ENCODE results near the gene KRTAP3-3.

Gene KRTAP3-3

GRCh38 chr17:40951011-40951622 is 42.8 kb downstream of the KRTAP3-3 start:
- DNase-seq (ENCODE audit: low read depth) = no peak
- no peak overlapping the region for H3K4me3 ChIP-seq (ENCODE audit: low read depth, low read length)
- TF ChIP-seq CTCF (conservative IDR thresholded peaks at IDR 0.05; ENCODE audit: low read depth, low read length) = no peak

- DNase-seq (ENCODE audit: low read depth) = no peak
- TF ChIP-seq CTCF (conservative IDR thresholded peaks at IDR 0.05; ENCODE audit: low read depth, low read length) = no peak
- no peak overlapping the region for H3K4me3 ChIP-seq (ENCODE audit: low read depth, low read length)
Observed at GRCh38 chr17:40950176-40950575, 43.8 kb downstream of the KRTAP3-3 start.

- no peak for DNase-seq (ENCODE audit: low read depth)
- no peak overlapping the region for H3K4me3 ChIP-seq (ENCODE audit: low read depth, low read length)
- no peak for TF ChIP-seq CTCF (conservative IDR thresholded peaks at IDR 0.05; ENCODE audit: low read depth, low read length)
Observed at GRCh38 chr17:40949418-40949817, 44.5 kb downstream of the KRTAP3-3 start.

DNA sequence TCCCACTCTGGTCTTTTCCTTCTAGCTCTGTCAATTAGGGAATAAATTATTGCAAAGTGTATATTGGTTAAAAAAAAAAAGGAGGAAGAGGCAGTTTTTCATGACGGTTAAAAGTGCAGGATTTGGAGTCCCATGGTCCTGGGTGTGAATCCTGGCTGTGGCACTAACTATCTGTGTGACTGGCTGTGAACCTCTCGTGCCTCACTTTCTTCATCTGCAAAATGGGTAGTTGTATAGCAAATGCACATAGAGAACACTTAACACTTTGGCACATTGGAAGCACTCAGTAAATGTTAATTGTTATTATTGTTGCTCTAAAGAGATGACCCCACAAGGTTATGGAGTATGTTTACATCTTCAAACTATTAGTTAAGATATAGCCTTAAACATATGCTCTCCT is 46.0 kb downstream of the KRTAP3-3 start:
- no peak for DNase-seq (ENCODE audit: low read depth)
- no peak overlapping the region for H3K4me3 ChIP-seq (ENCODE audit: low read depth, low read length)
- TF ChIP-seq CTCF (conservative IDR thresholded peaks at IDR 0.05; ENCODE audit: low read depth, low read length) = no peak

DNA sequence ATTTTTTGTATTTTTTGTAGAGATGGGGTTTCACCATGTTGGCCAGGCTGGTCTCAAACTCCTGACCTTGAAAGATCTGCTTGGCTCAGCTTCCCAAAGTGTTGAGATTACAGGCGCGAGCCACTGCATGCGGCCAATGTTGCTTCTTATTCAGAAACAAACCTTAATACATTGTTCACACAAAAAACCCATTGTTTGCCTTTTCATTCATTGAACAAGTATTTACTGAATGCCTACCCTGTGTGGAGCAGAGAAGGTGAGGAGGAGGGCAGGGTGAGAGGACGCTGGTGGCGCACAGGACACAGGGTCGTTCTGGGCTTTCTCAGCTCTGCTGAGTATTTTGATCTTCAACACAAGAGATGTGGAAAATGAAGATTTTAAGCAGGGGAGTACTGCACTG is 48.5 kb downstream of the KRTAP3-3 start:
- H3K4me3 ChIP-seq (ENCODE audit: low read depth, low read length) = no peak overlapping the region
- TF ChIP-seq CTCF (conservative IDR thresholded peaks at IDR 0.05; ENCODE audit: low read depth, low read length) = no peak
- no peak for DNase-seq (ENCODE audit: low read depth)

DNA sequence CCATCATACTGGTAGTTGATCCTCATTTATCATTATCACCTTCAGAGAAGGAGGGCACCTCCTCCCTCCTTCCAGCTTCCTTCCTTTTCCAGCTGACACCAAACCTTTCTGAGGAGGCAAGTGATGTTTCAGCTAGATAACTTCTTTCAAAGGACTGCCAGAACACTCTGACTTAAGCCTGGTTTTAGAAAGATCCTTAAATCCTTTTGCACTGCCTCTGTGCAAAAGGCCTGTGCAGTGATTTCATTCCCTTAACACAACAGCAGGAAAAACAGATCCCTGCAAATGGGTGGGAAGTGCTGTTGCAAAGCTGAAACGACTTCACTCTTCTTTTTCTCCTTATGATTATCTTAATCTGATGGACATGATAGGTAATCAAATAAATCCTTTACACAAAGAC is 49.4 kb downstream of the KRTAP3-3 start:
- no peak for DNase-seq (ENCODE audit: low read depth)
- H3K4me3 ChIP-seq (ENCODE audit: low read depth, low read length) = no peak overlapping the region
- no peak for TF ChIP-seq CTCF (conservative IDR thresholded peaks at IDR 0.05; ENCODE audit: low read depth, low read length)
